Left lung (tissue), 10 donors: Measurements from ENCODE around the gene ASB13. TPM values are rescaled to one million over a fixed set of nuclear protein-coding genes. Genes with fewer than 3 reads are reported as not detected.
A peak's percentile ranks its signal among the peaks of the same experiment; 100 is the strongest.

Experiments
- ATAC-seq: fragments of 200-7000 bp; cut with Tn5 transposase; one replicate; pipeline ENCODE4 v1.9.1; 2020; ENCODE audit warnings: moderate library complexity
- DNase-seq, 4 donors: peaks; one replicate each; pipeline ENCODE4 v3.0.0-alpha.2; 2013 to 2020
- H3K27ac ChIP-seq, 2 donors: fragments of 200-600 bp; sonication (generic) in 1 of 2; one replicate each; pipeline versions ENCODE4 v1.5.0 to v1.8.0; 2020 to 2021
- H3K27me3 ChIP-seq, 2 donors: fragments of 200-600 bp; sonication (generic) in 1 of 2; one replicate each; pipeline versions ENCODE4 v1.5.0 to v1.8.0; 2020 to 2021
- H3K36me3 ChIP-seq, 2 donors: fragments of 200-600 bp; sonication (generic) in 1 of 2; one replicate each; pipeline versions ENCODE4 v1.5.0 to v1.8.0; 2020 to 2021
- H3K4me1 ChIP-seq, 2 donors: fragments of 200-600 bp; one replicate each; pipeline ENCODE4 v1.8.0; 2021
- H3K4me3 ChIP-seq, 2 donors: fragments of 200-600 bp; sonication (generic) in 1 of 2; one replicate each; pipeline versions ENCODE4 v1.5.0 to v1.8.0; 2020 to 2021; ENCODE audit warnings: mild to moderate bottlenecking in 1 of 2
- H3K9me3 ChIP-seq, 2 donors: fragments of 200-600 bp; sonication (generic) in 1 of 2; one replicate each; pipeline versions ENCODE4 v1.5.0 to v1.8.0; 2020 to 2021
- intact Hi-C, 2 donors: fragments of 100-400 bp; cut with DNase I; formaldehyde crosslinking; loops; one replicate each; pipeline versions ENCODE4 v1.11.2 to v1.14.2; 2022
- polyA plus RNA-seq, 6 donors: library from polyadenylated mRNA; unstranded; fragments of 120-200 nt; gene quantifications; one replicate each; pipeline ENCODE4 v1.2.1, GENCODE V29; 2013; ENCODE audit not compliant: insufficient read length in 6 of 6
- total RNA-seq, 2 donors: library from RNA; stranded (reverse); fragmentation: NEBNext Ultra II Directional; extraction: Animal tissue kit (Norgen Biotek cat#: 25700); gene quantifications; one replicate each; pipeline ENCODE4 v1.2.1, GENCODE V29; 2021
- TF ChIP-seq, protein P1 (sequence below), 2 donors: fragments of 200-600 bp; sonication (generic) in 1 of 2; IDR thresholded peaks; one replicate each; pipeline versions ENCODE4 v1.5.0 to v1.8.0; 2021; ENCODE audit warnings: antibody characterized with exemption in 2 of 2
- donor health status: DM: no; HTN: yes; CAD: no.
- donor health status: DM: no; HTN: no; CAD: no.

Gene ASB13
- total and polyA plus RNA-seq, 8 donors: 9.0 to 19.6 (median 11.6) TPM

DNA sequence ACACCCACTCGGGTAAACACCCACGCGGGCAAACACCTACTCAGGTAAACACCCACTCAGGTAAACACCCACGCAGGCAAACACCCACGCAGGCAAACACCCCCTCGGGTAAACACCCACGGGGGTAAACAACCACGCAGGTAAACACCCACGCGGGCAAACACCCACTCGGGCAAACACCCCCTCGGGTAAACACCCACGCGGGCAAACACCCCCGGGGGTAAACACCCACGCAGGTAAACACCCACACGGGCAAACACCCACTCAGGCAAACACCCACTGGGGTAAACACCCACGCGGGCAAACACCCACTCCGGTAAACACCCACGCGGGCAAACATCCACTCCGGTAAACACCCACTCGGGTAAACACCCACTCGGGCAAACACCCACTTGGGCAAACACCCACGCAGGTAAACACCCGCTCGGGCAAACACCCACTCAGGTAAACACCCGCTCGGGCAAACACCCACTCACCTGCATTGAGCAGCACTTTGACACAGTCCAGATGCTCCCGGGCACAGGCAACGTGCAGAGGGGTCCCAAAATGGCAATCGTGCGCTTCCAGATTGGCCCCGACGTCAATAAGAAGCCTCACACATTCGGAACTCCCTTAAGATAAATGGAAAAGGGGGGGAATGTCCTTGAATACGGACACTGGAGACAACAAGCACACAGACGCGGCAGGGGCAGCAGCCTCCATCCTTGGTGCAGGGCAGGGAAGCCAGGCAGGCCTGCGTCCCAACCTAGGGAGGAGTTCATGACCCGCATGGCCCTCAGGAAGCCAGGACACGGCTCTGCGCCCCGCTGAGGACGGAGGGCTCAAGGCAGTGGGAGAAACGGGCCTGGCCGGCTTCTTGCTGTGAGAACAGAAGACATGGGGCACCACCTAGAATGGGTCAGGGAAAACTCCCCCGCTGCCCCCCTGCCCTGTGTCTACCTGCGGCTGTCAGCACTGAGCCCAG lies 17.6 kb downstream of the ASB13 start:
- H3K4me3 ChIP-seq: no peak overlapping the region
- H3K9me3 ChIP-seq: no peaks in the 10 kb centered on the region
- ATAC-seq (no peak), DNase-seq (peak in 1 of 4 donors; percentile 71)
- no peaks in the 10 kb centered on the region for H3K27me3 ChIP-seq
- peaks cover 0 to 4% of the 10 kb centered on the region in 2 donors for H3K4me1 ChIP-seq
- no peak overlapping the region for H3K27ac ChIP-seq
- intact Hi-C loops: no loop called here
- TF ChIP-seq, protein P1, sequence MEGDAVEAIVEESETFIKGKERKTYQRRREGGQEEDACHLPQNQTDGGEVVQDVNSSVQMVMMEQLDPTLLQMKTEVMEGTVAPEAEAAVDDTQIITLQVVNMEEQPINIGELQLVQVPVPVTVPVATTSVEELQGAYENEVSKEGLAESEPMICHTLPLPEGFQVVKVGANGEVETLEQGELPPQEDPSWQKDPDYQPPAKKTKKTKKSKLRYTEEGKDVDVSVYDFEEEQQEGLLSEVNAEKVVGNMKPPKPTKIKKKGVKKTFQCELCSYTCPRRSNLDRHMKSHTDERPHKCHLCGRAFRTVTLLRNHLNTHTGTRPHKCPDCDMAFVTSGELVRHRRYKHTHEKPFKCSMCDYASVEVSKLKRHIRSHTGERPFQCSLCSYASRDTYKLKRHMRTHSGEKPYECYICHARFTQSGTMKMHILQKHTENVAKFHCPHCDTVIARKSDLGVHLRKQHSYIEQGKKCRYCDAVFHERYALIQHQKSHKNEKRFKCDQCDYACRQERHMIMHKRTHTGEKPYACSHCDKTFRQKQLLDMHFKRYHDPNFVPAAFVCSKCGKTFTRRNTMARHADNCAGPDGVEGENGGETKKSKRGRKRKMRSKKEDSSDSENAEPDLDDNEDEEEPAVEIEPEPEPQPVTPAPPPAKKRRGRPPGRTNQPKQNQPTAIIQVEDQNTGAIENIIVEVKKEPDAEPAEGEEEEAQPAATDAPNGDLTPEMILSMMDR (IDR thresholded peaks at IDR 0.05): no peak
- H3K36me3 ChIP-seq: peaks cover 0 to 44% of the 10 kb centered on the region in 2 donors

DNA sequence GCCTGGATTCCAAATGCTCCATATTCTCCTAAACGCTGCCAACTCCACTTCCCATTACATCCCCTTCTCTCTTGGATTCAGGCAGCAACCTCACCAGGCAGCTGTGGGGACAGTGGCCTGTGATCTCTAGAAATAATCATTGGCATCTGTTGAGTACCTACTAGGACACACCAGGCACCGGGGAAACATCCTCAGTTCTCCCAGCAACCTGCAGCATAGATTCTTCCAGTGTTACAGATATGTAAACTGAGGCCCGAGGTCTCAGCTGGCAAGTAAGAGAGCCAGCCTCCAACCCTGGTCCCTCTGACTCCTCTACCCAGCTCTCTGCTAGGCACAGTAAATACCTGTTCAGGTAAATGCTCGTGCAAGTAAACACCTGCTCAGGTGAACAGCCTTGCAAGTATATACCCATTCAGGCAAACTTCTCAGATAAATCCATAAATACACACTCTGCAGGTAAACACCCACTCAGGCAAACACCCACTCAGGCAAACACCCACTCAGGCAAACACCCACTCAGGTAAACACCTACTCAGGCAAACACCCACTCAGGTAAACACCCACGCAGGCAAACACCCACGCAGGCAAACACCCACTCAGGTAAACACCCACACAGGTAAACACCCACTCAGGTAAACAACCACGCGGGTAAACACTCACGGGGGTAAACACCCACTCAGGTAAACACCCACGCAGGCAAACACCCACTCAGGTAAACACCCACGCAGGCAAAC lies 18.7 kb downstream of the ASB13 start:
- H3K9me3 ChIP-seq: no peaks in the 10 kb centered on the region
- peaks cover 0 to 44% of the 10 kb centered on the region in 2 donors for H3K36me3 ChIP-seq
- H3K4me1 ChIP-seq: peaks cover 0 to 4% of the 10 kb centered on the region in 2 donors
- intact Hi-C loops: no loop called here
- H3K27ac ChIP-seq: no peak overlapping the region
- no peak overlapping the region for H3K4me3 ChIP-seq
- H3K27me3 ChIP-seq: no peaks in the 10 kb centered on the region
- ATAC-seq: no peak
- no peak for DNase-seq
- TF ChIP-seq, protein P1 (IDR thresholded peaks at IDR 0.05): no peak

DNA sequence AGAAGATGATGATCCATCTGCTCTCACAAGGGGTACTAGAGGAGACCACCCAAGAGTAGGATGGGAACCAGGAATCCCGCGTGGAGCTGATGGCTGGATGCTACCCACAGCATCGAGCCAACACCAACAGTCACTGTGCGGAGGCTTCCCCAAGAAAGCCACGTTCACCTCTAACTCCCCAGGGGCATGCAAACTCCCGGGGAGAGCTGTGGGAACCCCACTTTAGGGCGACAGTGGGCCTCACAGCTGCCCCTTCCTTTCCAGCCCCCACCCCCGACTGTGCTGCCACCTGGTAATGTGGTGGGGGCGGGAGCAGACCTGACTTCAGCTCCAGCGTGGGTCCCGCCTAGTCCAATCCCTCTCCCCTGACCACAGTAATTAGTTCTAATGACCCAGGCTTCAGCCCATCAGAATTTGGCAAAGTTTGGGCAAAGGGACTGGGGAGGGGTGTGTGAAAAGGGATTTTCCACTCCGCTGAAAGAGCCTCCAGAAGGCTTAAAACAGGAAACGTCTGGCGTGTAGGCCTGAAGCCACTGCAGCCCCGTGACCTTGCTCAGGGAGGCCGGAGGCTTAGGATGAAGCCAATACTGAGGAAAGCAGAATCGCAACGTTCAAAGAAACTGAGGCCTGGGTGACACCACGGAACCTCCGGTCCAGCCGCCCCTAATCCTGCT lies 20.3 kb downstream of the ASB13 start:
- DNase-seq: no peak

DNA sequence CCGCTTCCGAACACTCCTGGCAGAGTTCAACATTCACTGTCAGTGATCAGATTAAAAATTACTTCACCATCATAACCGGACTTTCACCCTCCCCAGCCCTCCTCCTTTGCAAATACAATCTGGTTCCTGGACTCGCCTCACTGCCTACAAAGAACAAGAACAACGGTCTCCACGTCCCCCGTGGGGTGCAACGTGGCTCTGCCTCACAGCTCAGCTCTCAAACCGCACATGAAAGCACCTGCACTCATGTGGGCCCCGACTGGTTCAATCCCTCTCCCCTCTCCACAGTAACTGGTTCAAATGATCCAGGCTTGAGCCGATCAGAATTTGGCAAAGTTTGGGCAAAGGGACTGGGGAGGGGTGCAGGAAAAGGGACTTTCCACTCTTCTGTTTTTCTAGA lies 21.0 kb downstream of the ASB13 start:
- TF ChIP-seq, protein P1 (IDR thresholded peaks at IDR 0.05): no peak
- no peak overlapping the region for H3K4me3 ChIP-seq
- no peaks in the 10 kb centered on the region for H3K9me3 ChIP-seq
- no peaks in the 10 kb centered on the region for H3K27me3 ChIP-seq
- ATAC-seq (no peak), DNase-seq (no peak)
- intact Hi-C loops: no loop called here
- peaks cover 0 to 4% of the 10 kb centered on the region in 2 donors for H3K4me1 ChIP-seq
- no peak overlapping the region for H3K27ac ChIP-seq
- H3K36me3 ChIP-seq: peaks cover 0 to 61% of the 10 kb centered on the region in 2 donors

More for the DNA sequence above, 20.3 kb downstream of the ASB13 start:
- Histone ChIP-seq H3K9me3 (no peaks in the 10 kb centered on the region), H3K4me1 (peaks cover 0 to 4% of the 10 kb centered on the region in 2 donors), H3K27ac (peak overlapping the region in 1 of 2 donors; percentile 3), H3K36me3 (peaks cover 0 to 58% of the 10 kb centered on the region in 2 donors), H3K27me3 (no peaks in the 10 kb centered on the region), H3K4me3 (no peak overlapping the region)
- intact Hi-C loops: no loop called here
- TF ChIP-seq, protein P1 (IDR thresholded peaks at IDR 0.05): no peak
- no peak for ATAC-seq
